ENCODE data around the gene TMEM132D.

Gene TMEM132D

GRCh38 chr12:129152351-129153104 is 751.3 kb downstream of the TMEM132D start:
- DNase-seq, result no peak

DNA sequence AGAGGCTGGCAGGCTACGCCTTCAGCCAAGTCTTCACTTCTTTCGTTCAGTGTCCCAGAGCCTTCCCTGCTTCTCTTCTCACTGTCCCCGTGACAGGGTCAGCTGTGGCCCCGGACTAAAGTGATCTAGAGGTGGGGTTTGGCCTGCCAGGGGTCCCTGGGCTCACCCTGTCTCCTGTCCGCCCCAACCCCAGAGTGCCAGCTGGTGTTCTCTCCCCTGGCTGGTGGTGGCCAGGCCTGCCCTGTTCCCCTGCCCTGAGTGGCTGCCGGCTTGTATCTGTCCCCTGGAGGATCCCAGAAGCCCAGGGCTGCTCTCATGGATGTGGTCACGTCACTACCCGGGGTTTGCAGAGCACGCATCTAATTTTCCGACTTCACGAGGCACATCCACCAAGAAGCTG is 753.1 kb downstream of the TMEM132D start:
- DNase-seq, result no peak

DNA sequence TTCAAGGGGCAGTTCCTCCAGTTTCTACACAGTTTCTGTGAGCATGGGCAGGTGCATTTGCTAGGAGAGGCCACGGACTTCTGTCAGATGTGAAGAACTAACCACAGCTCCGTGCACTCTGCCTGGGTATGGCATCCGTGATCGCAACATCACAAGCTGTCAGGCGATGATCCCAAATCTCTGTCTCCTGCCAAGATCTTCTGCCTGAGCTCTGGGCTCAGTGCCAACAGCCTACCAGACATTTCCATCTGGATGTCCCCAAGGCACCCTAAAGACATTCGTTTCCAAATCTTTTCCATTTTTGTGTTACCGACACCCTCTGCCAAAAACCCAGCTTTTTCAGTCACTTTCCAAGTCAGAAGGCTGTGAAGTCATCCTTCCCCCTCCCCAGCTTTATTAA is 758.4 kb downstream of the TMEM132D start:
- no peak for DNase-seq

DNA sequence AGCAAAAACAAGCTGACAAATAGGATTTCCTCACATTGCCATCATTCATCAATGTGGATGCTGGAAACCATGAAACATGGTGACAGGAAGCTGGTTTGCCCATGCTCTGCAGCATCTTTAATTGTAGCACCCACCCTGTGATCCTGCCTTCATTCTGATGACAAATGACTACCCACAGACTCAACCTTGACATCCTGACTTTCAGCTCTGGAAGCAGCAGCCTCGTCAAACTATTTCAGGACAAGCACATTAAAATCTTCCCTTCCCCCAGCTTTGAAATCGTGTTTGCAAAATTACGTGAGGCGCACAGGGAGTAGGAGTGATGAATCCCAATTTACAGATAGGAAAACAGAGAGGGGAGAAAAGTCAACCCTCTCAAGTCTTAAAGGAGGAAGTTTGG is 765.0 kb downstream of the TMEM132D start:
- DNase-seq, result no peak

- DNase-seq, result no peak
These were observed 767.0 kb downstream of the TMEM132D start for GRCh38 chr12:129136694-129137325.

GRCh38 chr12:129127771-129128170 is 776.1 kb downstream of the TMEM132D start:
- no peak for DNase-seq

DNA sequence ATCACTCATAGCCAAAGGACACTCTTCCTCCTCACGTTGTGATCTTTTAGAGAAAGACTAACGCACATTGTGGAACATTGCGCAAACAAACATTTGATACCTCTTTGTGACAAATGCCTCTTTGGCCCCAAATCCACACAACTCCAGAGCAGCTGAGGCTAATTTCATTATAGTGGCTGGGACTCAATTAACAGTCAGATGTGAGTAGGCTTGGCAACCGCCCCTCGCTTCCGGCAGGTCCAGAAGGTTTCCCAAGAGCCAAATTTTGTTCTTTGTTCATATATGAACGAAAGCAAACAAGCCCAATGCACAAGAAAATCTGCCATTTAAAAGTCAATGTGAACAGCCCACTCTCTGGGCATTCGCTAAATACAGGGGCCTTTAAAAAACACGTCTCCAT is 776.6 kb downstream of the TMEM132D start:
- no peak for DNase-seq

GRCh38 chr12:129119537-129119936 is 784.3 kb downstream of the TMEM132D start:
- DNase-seq, result no peak

DNA sequence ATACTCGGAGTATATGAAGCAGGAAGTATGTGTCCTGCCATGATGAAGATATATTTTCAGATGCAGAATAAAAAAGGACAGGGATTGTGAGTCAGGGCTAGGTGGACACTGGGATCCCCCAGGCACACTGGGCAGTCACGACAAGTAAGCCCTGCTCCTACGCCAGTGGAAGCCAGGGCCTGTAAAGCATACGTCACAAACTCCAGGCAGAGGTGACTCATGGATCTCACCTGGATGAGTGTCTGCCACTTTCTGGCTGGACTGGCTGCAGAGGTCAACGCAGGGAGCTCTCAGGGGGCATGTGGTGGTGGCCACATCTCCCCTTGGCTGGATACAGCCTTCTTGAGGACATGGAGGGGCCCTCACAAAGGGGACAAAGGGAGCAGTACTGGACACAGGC is 788.3 kb downstream of the TMEM132D start:
- no peak for DNase-seq

DNA sequence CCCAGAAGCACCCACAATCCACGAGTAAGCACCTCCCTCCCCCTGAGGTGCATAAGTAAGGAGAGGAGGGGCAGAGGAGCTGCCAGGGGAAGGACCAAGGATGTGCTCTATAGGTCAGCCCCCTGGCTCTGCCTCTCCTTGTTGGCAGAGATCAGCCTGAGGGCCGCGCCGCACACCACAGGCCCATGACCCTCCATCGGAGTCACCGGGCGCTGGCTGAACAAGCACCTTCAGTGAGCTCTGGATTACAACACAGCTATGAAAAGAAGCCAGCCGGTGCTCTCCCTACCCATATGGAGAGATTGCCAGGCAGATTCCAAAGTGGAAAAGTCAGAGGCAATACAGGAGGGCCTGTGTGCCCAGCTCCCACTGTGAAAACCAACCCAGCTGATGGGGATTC is 793.2 kb downstream of the TMEM132D start:
- no peak for DNase-seq

DNA sequence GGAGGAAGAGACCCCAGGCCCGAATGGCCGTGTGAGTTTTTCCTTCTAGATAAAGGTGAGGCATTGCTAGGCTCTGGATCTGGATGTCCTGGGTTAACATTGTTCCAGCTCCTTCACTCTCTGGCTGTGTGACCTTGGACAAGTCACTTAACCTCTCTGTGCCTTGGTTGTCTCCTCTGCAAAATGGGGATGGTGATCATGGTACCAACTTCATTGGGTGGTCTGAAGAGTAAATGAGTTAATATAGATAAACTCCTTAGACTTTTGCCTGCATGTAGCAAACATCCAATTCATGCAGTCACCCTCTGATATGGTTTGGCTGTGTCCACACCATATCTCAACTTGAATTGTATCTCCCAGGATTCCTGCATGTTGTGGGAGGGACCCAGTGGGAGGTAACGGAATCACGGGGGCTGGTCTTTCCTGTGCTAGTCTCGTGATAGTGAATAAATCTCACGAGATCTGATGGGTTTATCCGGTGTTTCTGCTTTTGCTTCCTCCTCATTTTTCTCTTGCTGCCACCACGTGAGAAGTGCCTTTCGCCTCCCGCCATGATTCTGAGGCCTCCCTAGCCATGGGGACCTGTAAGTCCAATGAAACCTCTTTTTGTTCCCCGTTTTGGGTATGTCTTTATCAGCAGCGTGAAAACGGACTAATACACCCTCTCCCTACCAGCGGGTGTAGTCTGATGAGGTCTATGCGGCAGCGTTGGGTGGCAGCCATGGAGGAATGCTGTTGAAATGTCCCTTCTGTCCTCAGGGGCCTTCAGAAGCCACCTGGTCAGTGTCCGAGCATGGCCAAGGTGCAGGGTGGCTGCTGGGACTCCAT is 794.4 kb downstream of the TMEM132D start:
- DNase-seq, result no peak

DNA sequence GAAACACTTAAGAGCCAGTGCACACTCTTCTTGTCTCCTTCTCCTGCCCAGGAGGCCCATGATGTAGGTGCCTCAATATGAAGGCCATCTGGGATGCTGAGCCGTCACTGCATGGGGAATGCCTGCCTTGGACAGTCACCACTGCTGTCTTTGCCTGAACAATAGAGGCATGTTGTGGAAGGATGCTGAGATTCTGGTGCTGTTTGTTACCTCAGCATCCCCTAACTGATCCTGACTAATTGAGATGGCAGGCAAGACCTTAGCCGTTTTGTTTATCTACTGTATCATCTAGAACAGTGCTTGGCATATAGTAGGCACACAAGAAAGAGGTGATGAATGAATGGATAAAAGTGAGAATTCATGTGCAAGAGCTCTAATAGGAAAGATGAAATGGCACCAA is 797.1 kb downstream of the TMEM132D start:
- DNase-seq, result no peak

DNA sequence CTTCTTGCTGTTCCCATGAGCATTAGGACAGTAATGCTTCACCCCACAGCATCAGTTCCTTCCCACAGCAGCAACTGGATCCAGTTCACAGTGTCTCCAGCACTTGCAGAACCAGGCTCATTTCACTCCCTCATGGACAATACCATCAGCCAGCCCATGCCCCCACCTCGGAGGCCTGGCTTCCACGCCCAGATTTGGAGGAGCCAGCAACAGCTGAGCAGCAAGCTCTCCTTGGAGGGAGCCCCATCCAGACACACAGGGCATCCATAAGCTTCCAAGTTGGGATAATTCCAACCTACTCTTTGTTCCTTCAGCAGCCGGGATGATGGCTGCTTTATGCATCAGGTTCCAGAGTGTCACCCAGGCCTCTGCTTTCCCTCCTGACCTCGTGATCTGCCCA is 800.6 kb downstream of the TMEM132D start:
- DNase-seq, result no peak

GRCh38 chr12:129102233-129102632 is 801.6 kb downstream of the TMEM132D start:
- no peak for DNase-seq

DNA sequence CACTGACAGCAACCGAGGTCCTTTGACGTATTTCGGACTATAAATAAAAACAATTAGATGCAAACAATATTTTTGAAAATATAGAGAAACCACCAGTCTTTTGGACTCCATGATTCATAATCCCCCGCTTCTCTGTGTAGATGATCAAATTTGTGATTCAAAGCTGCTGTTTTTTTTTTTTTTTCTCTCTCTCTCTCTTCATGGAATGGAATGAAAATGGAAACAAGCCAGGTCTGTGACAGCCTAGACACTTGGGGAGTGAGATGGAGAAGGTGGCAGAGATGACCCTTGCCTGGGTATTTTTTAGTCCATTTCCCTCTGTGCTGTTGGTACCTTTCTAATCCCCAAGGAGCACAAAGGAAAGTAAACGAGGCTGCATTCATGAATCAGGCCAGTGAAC is 802.0 kb downstream of the TMEM132D start:
- no peak for DNase-seq

GRCh38 chr12:129101404-129101803 is 802.4 kb downstream of the TMEM132D start:
- no peak for DNase-seq

DNA sequence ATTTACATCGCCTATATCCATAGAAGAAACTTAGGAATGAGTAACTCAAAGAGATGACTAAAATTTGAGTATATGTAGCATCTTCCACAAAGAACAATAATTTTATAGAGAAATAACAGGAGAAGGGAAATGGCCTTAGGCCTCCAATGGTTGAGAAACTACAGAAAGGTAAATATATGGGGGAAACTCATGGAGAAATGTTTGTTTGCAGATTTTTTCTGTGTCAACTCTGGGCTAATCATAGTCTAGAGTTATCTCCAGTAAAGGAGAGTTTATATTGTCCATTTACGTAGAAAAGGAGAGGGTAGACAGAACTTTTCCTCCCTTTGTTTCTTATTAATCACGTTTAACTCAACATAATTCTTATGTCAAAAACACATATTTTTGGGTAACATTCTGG is 806.4 kb downstream of the TMEM132D start:
- no peak for DNase-seq

DNA sequence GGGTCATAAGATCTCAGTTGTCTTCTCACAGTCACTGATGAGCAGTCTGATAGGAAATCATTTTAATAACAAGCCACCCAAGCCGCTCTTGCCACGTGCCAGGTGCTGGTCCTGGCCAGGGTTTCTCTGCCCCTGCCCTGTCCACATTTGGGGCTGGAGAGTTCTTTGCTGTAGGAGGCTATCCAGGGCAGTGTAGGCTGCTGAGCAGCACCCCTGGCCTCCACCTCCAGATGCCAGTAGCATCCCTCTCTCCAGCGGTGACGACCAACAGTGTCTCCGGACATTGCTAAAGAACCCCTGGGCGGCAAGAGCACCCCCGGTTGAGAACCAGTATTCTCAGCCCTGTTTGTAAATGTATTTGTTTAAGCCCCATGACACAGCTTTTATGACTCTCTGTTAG is 806.9 kb downstream of the TMEM132D start:
- no peak for DNase-seq

- DNase-seq, result no peak
These were observed 807.6 kb downstream of the TMEM132D start for GRCh38 chr12:129096184-129096583.

DNA sequence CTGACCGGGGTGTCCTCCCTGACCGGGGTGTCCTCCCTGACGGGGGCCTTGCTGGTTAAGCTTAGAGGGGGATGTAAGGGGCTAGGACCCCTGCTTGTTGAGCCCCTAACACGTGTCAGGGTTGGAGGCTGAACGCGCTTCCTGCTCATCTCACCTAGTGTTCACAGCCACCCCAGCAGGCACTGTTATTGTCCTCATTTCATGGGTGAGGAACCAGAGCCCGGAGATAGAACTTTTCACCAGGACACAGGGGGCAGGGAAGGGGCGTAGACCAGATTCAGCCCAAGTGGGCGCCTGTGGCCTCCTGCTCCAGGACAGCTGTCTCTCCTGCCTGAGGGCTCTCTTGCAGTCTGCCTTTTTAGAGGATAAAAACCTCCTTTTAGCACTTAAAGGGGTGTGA is 814.2 kb downstream of the TMEM132D start:
- DNase-seq, result no peak

GRCh38 chr12:129084875-129085826 is 818.7 kb downstream of the TMEM132D start:
- DNase-seq, result no peak

- DNase-seq, result no peak
These were observed 820.5 kb downstream of the TMEM132D start for GRCh38 chr12:129083121-129083840.

Data from CD4-positive, alpha-beta T cell treated with Interleukin-4 for 1 hour (primary cell).